HuH-7 (cell line): Measurements from ENCODE around the gene LMBR1.
"Not testable (repeated sequence)": the region's sequence is repeated elsewhere in the genome, so short reads cannot be mapped to it uniquely, and the experiment has no call there.

Experiments
- DNase-seq: peaks from one replicate; pipeline ENCODE4 v3.0.0; 2011; ENCODE audit warnings: low spot score

Gene LMBR1

DNA sequence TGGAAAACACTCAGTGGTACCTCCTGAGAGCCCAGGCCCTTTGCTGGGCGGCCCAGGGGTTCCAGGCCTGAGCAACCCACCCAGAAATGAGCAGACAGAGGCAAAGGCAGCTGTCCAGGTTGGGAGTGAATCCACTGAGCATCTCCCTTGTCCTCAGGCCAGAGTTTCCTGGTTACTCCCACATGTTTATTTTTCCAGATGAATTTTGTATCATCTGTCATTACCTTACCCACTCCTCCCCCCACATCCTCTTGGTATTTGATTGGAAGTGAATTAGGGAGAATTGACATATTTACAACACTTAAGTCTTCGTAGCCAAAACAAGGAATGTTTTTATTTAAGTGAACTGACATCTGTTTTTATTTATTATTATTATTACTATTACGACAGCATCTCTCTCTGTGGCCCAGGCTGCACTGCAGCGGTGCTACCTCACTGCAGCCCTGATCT lies 13.2 kb upstream of the LMBR1 start:
- no peak for DNase-seq

DNA sequence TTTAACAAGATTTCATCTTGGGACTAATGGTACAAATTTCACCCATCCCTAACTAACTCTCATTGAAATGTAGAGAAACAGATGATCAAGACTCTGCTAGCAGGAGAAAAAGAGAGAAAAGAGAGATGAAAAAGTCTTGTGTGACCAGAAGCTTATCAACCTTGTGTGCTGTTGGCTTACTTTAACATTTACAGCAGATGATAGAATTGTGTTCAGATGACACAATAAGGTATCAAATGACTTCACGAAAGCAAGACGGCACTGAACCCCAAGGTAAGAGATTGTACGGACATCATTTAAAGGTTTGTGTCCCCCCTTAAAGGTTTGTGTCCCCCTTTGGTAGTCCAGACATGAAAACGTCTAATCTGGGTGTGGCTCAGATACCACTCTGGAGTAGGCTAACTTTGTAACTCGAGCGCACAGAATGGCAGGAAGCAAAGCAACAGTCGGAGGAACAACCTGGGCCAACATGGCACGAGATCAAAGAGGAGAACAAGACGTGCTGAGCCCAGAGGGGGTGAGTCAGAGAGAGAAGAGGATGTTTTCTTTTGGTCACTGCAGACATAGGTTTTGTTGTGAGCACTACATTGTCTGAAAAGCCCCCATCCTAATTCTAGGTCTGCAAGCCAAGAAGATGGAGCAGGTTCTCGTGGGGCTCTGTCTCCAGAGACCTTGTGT lies 10.4 kb upstream of the LMBR1 start:
- DNase-seq = no peak

GRCh38 chr7:156900093-156900492 lies 7.1 kb upstream of the LMBR1 start:
- DNase-seq = not testable (repeated sequence)

GRCh38 chr7:156898938-156899337 lies 6.0 kb upstream of the LMBR1 start:
- no peak for DNase-seq

DNA sequence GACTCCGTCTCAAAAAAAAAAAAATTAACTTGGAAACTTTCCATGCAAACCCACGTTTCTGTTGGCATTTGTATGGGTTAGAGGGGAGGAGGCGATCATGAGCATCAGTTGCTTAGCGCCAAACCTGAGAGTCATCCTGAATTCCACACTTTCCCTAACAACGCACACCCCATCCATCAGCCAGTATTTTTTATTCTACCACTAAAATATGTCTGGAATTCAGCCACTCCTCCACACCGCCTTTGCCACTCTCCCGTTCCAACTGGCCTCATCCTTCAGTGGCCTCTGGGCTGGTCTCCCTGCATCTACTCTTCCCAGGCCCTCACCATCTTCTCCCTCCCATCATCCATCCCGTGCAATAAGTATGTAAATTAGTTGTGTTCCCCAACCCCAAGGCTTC lies 4.7 kb upstream of the LMBR1 start:
- no peak for DNase-seq

DNA sequence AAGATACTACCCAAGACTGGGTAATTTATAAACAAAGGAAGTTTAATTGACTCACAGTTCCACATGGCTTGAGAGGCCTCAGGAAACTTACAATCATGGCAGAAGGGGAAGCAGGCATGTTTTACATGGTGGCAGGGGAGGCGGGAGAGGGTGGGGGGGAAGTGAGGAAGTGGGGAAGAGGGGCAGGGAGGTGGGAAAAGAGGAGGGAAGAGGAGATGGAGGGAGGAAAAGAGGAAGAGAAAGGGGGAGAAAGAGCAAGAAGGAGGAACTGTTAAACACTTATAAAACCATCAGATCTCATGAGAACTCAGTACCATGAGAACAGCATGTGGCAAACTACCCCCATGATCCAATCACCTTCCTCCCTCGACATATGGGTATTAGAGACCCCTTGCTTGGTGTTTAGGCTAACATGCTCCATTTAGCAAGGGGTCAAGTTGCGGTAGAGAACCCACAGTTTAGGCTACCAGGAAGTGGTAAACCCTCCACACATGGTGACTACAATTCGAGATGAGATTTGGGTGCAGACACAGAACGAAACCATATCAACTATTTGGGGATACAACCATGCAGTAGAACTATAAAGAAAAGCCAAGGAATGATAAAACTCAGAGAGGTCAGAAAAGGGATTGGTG lies 3.5 kb upstream of the LMBR1 start:
- no peak for DNase-seq

DNA sequence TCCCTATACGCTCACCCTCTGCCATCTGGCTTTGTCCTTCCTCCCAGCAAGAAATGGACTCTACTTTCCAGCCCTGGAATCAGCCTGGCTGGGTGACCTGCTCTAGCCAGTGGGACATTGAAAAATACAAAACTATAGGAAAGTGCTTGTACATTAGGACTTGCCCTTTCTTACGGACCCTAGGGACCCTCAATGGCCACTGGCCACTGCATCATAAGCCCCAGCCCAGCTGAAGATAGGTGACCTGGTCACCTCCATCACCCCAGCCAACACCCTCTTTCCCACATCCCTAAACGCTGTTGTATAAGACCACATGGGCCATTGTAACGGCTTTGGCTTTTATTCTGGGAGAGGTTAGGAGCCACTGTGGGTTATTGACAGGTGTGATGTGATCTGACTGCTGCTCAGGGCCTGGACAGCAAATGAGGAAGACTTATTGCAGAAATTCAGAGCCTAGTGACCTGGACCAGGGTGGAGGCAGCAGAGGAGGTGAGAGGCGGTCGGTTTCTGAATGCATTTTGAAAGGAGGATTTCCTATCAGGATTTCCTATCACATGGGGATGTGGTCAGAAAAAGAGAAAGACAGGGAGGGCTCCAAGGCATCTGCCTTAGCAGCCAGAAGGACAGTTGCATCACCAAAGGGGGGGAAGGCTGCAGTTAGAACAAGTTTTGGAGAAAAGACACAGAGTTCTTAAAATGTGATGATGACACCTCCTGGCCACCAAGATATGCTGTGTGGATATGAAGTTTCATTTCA lies 2.2 kb upstream of the LMBR1 start:
- no peak for DNase-seq

DNA sequence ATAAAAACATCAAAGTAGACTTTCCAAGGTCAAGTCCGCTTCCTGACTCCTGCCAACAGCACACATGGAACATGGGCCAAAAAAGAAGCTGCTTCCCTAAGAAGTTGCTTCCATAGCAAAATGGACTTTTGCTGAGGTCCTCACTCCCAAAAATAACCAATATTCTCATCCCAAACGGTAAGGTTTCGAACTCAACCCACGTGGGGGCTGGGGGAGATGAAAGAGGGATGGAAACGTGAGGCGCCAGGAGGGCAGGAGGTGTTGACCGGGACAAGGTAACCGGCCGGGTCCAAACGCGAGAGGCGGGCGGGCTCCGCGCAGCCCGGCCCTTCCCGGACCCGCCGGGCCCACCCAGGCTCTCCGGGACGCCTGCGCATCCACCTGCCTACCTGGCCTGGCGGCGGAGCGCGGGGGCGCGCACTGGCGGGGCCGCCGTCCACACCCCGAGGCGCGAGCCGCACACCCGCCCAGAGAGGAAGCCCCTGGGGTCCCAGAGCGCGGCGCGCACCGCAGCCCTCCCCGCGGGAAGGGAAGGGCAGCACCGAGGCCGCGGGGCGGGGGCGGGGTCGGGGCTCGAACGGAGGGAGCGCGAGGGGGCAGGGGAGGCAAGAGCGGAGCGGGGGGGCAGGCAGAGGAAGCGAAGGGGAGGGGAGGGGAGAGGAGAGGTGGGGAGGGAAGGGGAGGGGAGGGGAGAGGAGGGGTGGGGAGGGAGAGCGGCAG lies 742 bp downstream of the LMBR1 start:
- DNase-seq = peak; percentile 55

- DNase-seq = no peak
Observed at GRCh38 chr7:156889746-156890145, 3.2 kb downstream of the LMBR1 start.

DNA sequence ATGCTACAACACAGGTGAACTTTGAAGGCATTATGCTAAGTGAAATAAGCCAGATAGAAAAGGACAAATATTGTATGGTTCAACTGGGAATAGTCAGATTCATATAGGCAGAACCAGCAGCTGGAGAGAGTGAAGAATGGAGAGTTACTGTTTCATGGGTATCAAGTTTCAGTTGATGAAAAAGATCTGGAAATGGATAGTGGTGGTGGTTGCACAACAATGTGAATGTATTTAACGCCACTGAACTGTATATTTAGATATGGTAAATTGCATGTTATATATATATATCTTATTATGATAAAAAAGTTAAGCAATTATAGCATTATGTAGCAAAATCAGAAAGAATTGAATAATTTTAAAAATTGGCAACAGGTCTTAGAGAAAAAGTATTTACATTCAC lies 3.9 kb downstream of the LMBR1 start:
- no peak for DNase-seq

DNA sequence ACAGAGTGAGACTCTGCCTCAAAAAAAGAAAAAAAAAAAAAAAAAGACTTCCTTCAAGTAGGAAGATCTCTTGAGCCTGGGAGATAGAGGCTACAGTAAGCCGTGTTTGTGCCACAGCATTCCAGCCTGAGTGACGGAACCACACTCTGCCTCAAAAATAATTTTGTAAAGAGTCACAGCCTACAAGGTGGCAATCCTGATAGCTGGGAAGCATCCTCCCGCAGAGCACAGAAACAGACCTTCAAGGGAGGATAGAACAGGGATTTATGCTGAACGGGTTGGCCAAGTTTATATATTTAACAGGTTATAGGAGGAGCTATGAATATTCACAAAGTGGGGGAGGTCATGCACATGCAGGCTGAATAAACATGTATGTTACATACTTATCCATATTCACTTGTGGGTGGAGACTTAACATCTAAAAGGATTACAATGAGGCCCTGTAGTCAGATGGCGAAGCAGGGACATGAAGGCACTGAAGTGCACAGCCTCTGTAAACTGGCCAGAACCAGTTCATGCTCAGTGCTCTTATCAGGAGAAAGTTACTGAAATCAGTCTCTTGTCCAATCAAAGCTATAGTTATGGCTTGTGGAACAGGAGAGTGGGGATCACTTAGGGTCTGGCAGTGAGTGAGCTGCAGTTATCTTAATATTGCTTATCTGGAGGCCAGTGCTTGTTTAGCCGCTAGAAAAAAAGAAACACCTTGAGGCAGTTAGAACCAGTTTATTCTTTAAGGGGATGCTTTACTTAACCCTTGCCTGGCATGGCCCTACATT lies 6.8 kb downstream of the LMBR1 start:
- no peak for DNase-seq

DNA sequence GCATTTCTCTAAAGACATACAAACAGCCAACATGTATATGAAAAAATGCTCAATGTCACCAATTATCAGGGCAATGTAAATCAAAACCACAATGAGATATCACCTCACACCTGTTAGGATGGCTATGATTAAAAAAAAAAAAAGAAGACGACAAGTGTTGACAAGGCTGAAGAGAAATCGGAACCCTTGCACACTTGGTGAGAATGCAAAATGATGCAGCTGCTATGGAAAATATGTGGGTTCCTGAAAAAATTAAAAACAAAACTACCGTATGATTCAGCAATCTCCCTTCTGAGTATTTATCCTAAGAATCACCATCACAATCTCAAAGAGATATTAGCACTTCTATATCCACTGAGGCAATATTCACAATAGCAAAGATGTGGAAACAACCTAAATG lies 11.3 kb downstream of the LMBR1 start:
- no peak for DNase-seq

- no peak for DNase-seq
Observed at GRCh38 chr7:156875766-156876165, 17.2 kb downstream of the LMBR1 start.

- not testable (repeated sequence) for DNase-seq
Observed at GRCh38 chr7:156868363-156868762, 24.6 kb downstream of the LMBR1 start.

GRCh38 chr7:156865493-156865892 lies 27.5 kb downstream of the LMBR1 start:
- no peak for DNase-seq

DNA sequence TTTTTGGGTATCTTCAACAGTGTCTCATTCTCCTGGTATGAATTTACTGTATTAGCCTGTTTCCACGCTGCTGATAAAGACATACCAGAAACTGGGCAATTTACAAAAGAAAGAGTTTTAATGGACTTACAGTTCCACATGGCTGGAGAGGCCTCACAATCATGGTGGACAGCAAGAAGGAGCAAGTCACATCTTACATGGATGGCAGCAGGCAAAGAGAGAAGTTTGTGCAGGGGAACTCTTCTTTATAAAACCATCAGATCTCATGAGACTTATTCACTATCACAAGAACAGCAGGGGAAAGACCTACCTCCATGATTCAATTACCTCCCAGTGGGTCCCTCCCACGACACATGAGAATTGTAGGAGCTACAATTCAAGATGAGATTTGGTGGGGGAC lies 31.0 kb downstream of the LMBR1 start:
- DNase-seq = not testable (repeated sequence)

DNA sequence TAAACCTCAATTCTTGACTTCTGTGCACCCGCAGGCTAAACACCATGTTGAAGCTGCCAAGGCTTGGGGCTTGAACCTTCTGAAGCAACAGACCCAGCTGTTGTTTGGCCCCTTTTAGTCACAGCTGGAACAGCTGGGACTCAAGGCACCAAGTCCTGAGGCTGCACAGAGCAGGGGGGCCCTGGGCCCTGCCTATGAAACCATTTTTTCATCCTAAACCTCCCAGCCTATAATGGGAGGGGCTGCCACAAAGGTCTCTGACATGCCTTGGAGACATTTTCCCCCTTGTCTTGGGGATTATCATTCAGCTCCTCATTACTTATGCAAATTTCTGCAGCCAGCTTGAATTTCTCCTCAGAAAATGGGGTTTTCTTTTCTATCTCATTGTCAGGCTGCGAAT lies 31.8 kb downstream of the LMBR1 start:
- DNase-seq = no peak

- DNase-seq = not testable (repeated sequence)
Observed at GRCh38 chr7:156860099-156860498, 32.9 kb downstream of the LMBR1 start.

GRCh38 chr7:156858523-156858922 lies 34.5 kb downstream of the LMBR1 start:
- DNase-seq = no peak

- no peak for DNase-seq
Observed at GRCh38 chr7:156857757-156858156, 35.2 kb downstream of the LMBR1 start.

- DNase-seq = no peak
Observed at GRCh38 chr7:156854654-156855053, 38.3 kb downstream of the LMBR1 start.

- no peak for DNase-seq
Observed at GRCh38 chr7:156848979-156849378, 44.0 kb downstream of the LMBR1 start.
